ENCODE data around the gene DEFB132. TPM values are rescaled to one million over a fixed set of nuclear protein-coding genes. Genes with fewer than 3 reads are reported as not detected.

DEFB132 gene
- total RNA-seq, 1 experiment from 2014 or later = not detected

DNA sequence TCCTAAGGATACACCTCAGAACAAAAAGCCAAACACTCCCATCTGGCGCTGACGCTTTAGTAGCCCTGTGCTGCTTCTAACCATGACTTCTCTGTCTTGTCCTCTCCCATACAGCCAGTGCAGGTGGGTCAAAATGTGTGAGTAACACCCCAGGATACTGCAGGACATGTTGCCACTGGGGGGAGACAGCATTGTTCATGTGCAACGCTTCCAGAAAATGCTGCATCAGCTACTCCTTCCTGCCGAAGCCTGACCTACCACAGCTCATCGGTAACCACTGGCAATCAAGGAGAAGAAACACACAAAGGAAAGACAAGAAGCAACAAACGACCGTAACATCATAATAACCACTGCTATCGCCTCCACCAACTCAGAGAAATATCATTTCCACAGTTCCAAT, 1.4 kb downstream of the DEFB132 start:
- Histone ChIP-seq H3K27ac (ENCODE audit: low read depth, low read length, poor library complexity, severe bottlenecking) (no peak overlapping the region), H3K4me1 (ENCODE audit: insufficient read depth, low read length, poor library complexity, severe bottlenecking) (peaks cover 20% of the 10 kb centered on the region), H3K4me3 (ENCODE audit: low read depth, low read length, poor library complexity, severe bottlenecking) (no peak overlapping the region), H3K36me3 (ENCODE audit: insufficient read depth, low read length, poor library complexity, severe bottlenecking) (no peaks in the 10 kb centered on the region), H3K9me3 (ENCODE audit: low read depth, low read length, poor library complexity, severe bottlenecking) (no peaks in the 10 kb centered on the region), H3K27me3 (replicated peaks; ENCODE audit: insufficient read depth, low read depth, low read length, poor library complexity) (no peaks in the 10 kb centered on the region)
- intact Hi-C loops (cut with micrococcal nuclease; ENCODE audit: unreplicated experiment) = no loop called here
- no peak for DNase-seq (ENCODE audit: low spot score)
- BruUV-seq (replicated peaks) = no TSS peak
- CTCF ChIA-PET = interaction anchor here (0.6 kb wide), 1 partner anchor 204 kb away, joined by 13 read pairs; no protein-coding TSS in a partner anchor
- TF ChIP-seq, protein P1, sequence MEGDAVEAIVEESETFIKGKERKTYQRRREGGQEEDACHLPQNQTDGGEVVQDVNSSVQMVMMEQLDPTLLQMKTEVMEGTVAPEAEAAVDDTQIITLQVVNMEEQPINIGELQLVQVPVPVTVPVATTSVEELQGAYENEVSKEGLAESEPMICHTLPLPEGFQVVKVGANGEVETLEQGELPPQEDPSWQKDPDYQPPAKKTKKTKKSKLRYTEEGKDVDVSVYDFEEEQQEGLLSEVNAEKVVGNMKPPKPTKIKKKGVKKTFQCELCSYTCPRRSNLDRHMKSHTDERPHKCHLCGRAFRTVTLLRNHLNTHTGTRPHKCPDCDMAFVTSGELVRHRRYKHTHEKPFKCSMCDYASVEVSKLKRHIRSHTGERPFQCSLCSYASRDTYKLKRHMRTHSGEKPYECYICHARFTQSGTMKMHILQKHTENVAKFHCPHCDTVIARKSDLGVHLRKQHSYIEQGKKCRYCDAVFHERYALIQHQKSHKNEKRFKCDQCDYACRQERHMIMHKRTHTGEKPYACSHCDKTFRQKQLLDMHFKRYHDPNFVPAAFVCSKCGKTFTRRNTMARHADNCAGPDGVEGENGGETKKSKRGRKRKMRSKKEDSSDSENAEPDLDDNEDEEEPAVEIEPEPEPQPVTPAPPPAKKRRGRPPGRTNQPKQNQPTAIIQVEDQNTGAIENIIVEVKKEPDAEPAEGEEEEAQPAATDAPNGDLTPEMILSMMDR (conservative IDR thresholded peaks at IDR 0.05; ENCODE audit: low read depth, low read length) = 0 out of 2 replicates have a peak, but pooled peaks have one; percentile 24
- TF ChIP-seq EZH2 (IDR thresholded peaks at IDR 0.05; ENCODE audit: borderline replicate concordance, low read depth, low read length, poor library complexity, severe bottlenecking) = no peak
- POLR2A ChIA-PET (ENCODE audit: low non-redundant PET) = no interaction called here

DNA sequence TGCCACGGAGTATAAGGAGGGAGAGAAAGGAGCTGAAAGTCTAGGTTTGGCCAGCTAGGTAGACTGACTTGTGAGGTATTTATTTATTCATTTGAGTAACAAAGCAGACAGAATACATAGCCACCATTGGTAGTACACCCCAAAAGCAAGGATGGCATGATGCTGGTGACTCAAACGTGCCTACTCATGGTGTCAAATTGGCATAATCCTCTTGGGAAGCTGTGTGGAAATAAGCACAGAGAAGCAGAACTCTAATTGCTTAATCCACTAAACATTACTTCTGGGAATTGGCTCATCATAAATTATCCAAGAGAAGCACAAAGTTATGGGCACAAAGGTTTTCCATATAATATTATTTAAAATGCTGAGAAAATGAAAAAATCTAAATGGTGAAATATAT, 2.5 kb downstream of the DEFB132 start:
- H3K27me3 ChIP-seq (replicated peaks; ENCODE audit: insufficient read depth, low read depth, low read length, poor library complexity) = no peaks in the 10 kb centered on the region
- no peak overlapping the region for H3K27ac ChIP-seq (ENCODE audit: low read depth, low read length, poor library complexity, severe bottlenecking)
- ChIA-PET POLR2A (ENCODE audit: low non-redundant PET) (no interaction called here), CTCF (interaction anchor here (0.6 kb wide), 1 partner anchor 52 kb away, joined by 3 read pairs; no protein-coding TSS in a partner anchor)
- no TSS peak for BruUV-seq (replicated peaks)
- no peaks in the 10 kb centered on the region for H3K9me3 ChIP-seq (ENCODE audit: low read depth, low read length, poor library complexity, severe bottlenecking)
- no peak overlapping the region for H3K4me3 ChIP-seq (ENCODE audit: low read depth, low read length, poor library complexity, severe bottlenecking)
- DNase-seq (ENCODE audit: low spot score) = peak; percentile 69
- TF ChIP-seq, protein P1 (conservative IDR thresholded peaks at IDR 0.05; ENCODE audit: low read depth, low read length) = no peak
- no peak for TF ChIP-seq EZH2 (IDR thresholded peaks at IDR 0.05; ENCODE audit: borderline replicate concordance, low read depth, low read length, poor library complexity, severe bottlenecking)
- intact Hi-C loops (cut with micrococcal nuclease; ENCODE audit: unreplicated experiment) = no loop called here
- H3K36me3 ChIP-seq (ENCODE audit: insufficient read depth, low read length, poor library complexity, severe bottlenecking) = no peaks in the 10 kb centered on the region
- peaks cover 20% of the 10 kb centered on the region for H3K4me1 ChIP-seq (ENCODE audit: insufficient read depth, low read length, poor library complexity, severe bottlenecking)

DNA sequence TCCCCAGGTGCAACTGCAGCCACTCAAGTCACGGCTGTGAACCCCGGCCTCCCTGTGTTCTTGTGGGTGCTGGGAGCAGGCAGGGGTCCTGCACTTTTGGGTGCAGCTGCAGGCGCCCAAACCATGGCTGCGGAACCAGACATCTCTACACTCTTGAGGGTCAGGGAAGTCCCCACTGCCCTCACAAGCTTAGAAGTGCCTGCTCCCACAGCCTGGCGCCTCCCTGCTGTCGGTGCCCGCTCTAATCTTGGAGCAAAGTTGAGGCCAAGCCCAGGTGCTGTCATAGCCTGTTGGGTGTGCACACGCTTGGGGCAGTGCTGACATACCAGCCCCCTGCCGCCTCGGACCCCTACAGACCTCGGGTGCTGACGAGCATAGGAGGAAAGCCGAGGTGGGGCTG, 6.2 kb downstream of the DEFB132 start:
- Histone ChIP-seq H3K4me1 (ENCODE audit: insufficient read depth, low read length, poor library complexity, severe bottlenecking) (peaks cover 25% of the 10 kb centered on the region), H3K9me3 (ENCODE audit: low read depth, low read length, poor library complexity, severe bottlenecking) (no peaks in the 10 kb centered on the region), H3K4me3 (ENCODE audit: low read depth, low read length, poor library complexity, severe bottlenecking) (no peak overlapping the region), H3K36me3 (ENCODE audit: insufficient read depth, low read length, poor library complexity, severe bottlenecking) (no peaks in the 10 kb centered on the region), H3K27ac (ENCODE audit: low read depth, low read length, poor library complexity, severe bottlenecking) (no peak overlapping the region), H3K27me3 (replicated peaks; ENCODE audit: insufficient read depth, low read depth, low read length, poor library complexity) (no peaks in the 10 kb centered on the region)
- DNase-seq (ENCODE audit: low spot score) = no peak
- BruUV-seq (replicated peaks) = no TSS peak
- ChIA-PET CTCF (interaction anchor here (0.6 kb wide), 1 partner anchor 22 kb away, joined by 4 read pairs; no protein-coding TSS in a partner anchor), POLR2A (ENCODE audit: low non-redundant PET) (no interaction called here)
- intact Hi-C loops (cut with micrococcal nuclease; ENCODE audit: unreplicated experiment) = no loop called here
- TF ChIP-seq EZH2 (IDR thresholded peaks at IDR 0.05; ENCODE audit: borderline replicate concordance, low read depth, low read length, poor library complexity, severe bottlenecking) = no peak
- TF ChIP-seq, protein P1 (conservative IDR thresholded peaks at IDR 0.05; ENCODE audit: low read depth, low read length) = no peak
